IMR-90 (cell line): ENCODE measurements around the gene MTG1. TPM values are rescaled to one million over a fixed set of nuclear protein-coding genes. Genes with fewer than 3 reads are reported as not detected.

Source experiments
- ATAC-seq: fragments of 200-7000 bp; cut with Tn5 transposase; 2 replicates; pipeline ENCODE4 v1.9.1; 2020; ENCODE audit warnings: low read depth, mild to moderate bottlenecking, moderate library complexity
- BruUV-seq: library from RNA; stranded (reverse); fragments of 400-500 nt; replicated peaks from 2 replicates; lab custom pipeline; 2021; lab: Mats Ljungman, UMichigan
- CTCF ChIA-PET: fragments of 300-600 bp; formaldehyde crosslinking; extraction: SDS; loops from one replicate; lab custom pipeline; 2021; ENCODE audit warnings: antibody characterized with exemption; lab: Yijun Ruan, JAX
- POLR2A ChIA-PET: fragments of 300-600 bp; sonication (Branson Sonifier 250); formaldehyde crosslinking; loops from one replicate; lab custom pipeline; 2022; ENCODE audit warnings: antibody characterized with exemption; ENCODE audit not compliant: unreplicated experiment; lab: Charles Lee
- DNase-seq: peaks from one replicate; pipeline ENCODE4 v3.0.0; 2013
- H2AFZ ChIP-seq: replicated peaks from 2 replicates; pipeline ENCODE3; 2013; ENCODE audit warnings: low read length, mild to moderate bottlenecking; ENCODE audit not compliant: poor library complexity
- H2AK5ac ChIP-seq: 2 replicates; pipeline ENCODE4 v1.6.1; 2013; ENCODE audit warnings: low read depth, low read length, inconsistent platforms
- H2AK9ac ChIP-seq: replicated peaks from 2 replicates; pipeline ENCODE3; 2013; ENCODE audit warnings: mild to moderate bottlenecking, low read depth, low read length, moderate library complexity; ENCODE audit not compliant: poor library complexity
- H2BK120ac ChIP-seq: 2 replicates; pipeline ENCODE4 v1.6.1; 2013; ENCODE audit warnings: low read depth, low read length, inconsistent platforms
- H2BK15ac ChIP-seq: 3 replicates; pipeline ENCODE4 v1.6.1; 2013; ENCODE audit warnings: low read depth, low read length, inconsistent platforms
- H2BK20ac ChIP-seq: 2 replicates; pipeline ENCODE4 v1.6.1; 2013; ENCODE audit warnings: low read depth, mild to moderate bottlenecking, inconsistent platforms, low read length, moderate library complexity
- H2BK5ac ChIP-seq: 2 replicates; pipeline ENCODE4 v1.6.1; 2013; ENCODE audit warnings: mild to moderate bottlenecking, low read depth, low read length, inconsistent platforms; ENCODE audit not compliant: poor library complexity, severe bottlenecking
- H3K14ac ChIP-seq: replicated peaks from 2 replicates; pipeline ENCODE4 v1.6.1; 2013; ENCODE audit warnings: low read depth, low read length, inconsistent platforms
- H3K18ac ChIP-seq: 2 replicates; pipeline ENCODE4 v1.6.1; 2013; ENCODE audit warnings: low read depth, low read length, control low read depth
- H3K23ac ChIP-seq: 2 replicates; pipeline ENCODE4 v1.6.1; 2013; ENCODE audit warnings: low read depth, low read length, inconsistent platforms
- H3K27ac ChIP-seq: 2 replicates; pipeline ENCODE4 v1.5.1; 2013; ENCODE audit warnings: mild to moderate bottlenecking, control low read depth, low read length; ENCODE audit not compliant: insufficient read depth
- H3K27me3 ChIP-seq: 2 replicates; pipeline ENCODE4 v1.6.1; 2013; ENCODE audit warnings: low read length; ENCODE audit not compliant: control insufficient read depth, insufficient read depth
- H3K36me3 ChIP-seq: 2 replicates; pipeline ENCODE4 v1.6.1; 2013; ENCODE audit warnings: low read length, mixed read lengths; ENCODE audit not compliant: control insufficient read depth, insufficient read depth
- H3K4ac ChIP-seq: 2 replicates; pipeline ENCODE4 v1.6.1; 2013; ENCODE audit warnings: low read depth, low read length, inconsistent platforms
- H3K4me1 ChIP-seq: 2 replicates; pipeline ENCODE4 v1.6.1; 2013; ENCODE audit warnings: low read length, mixed read lengths; ENCODE audit not compliant: control insufficient read depth, insufficient read depth
- H3K4me2 ChIP-seq: 2 replicates; pipeline ENCODE4 v1.6.1; 2013; ENCODE audit warnings: low read depth, mild to moderate bottlenecking, control low read depth, low read length, moderate library complexity
- H3K4me3 ChIP-seq: 2 replicates; pipeline ENCODE4 v1.5.1; 2013; ENCODE audit warnings: low read depth, mild to moderate bottlenecking, control low read depth, low read length, moderate library complexity; ENCODE audit not compliant: insufficient read depth
- H3K56ac ChIP-seq: 2 replicates; pipeline ENCODE4 v1.6.1; 2013; ENCODE audit warnings: low read length, inconsistent platforms; ENCODE audit not compliant: insufficient read depth; ENCODE audit errors: extremely low read depth
- H3K79me1 ChIP-seq, 2 experiments: 2 replicates each; pipeline ENCODE4 v1.6.1; 2013; ENCODE audit warnings: low read length in 2 of 2, inconsistent platforms in 1 of 2, low read depth in 1 of 2
- H3K9ac ChIP-seq: 2 replicates; pipeline ENCODE4 v1.6.1; 2013; ENCODE audit warnings: low read depth, low read length, control low read depth
- H3K9me1 ChIP-seq: 2 replicates; pipeline ENCODE4 v1.6.1; 2013; ENCODE audit warnings: low read length, inconsistent platforms; ENCODE audit not compliant: insufficient read depth
- H3K9me3 ChIP-seq: 2 replicates; pipeline ENCODE4 v1.6.1; 2013; ENCODE audit warnings: low read length; ENCODE audit not compliant: control insufficient read depth, insufficient read depth
- H4K20me1 ChIP-seq: 2 replicates; pipeline ENCODE4 v1.6.1; 2013; ENCODE audit warnings: low read length, inconsistent platforms; ENCODE audit not compliant: insufficient read depth
- H4K5ac ChIP-seq: 2 replicates; pipeline ENCODE4 v1.6.1; 2013; ENCODE audit warnings: mild to moderate bottlenecking, low read depth, low read length, control low read depth
- H4K8ac ChIP-seq, 2 experiments: 2 replicates each; pipeline ENCODE4 v1.6.1; 2013; ENCODE audit warnings: low read depth in 2 of 2, low read length in 2 of 2, control low read depth in 1 of 2, inconsistent platforms in 1 of 2
- H4K91ac ChIP-seq: 2 replicates; pipeline ENCODE4 v1.6.1; 2013; ENCODE audit warnings: low read depth, low read length, inconsistent platforms; ENCODE audit not compliant: insufficient read depth
- CEBPB ChIP-seq: IDR thresholded peaks from 2 replicates; pipeline ENCODE4 v1.6.1; 2012; ENCODE audit warnings: low read depth, low read length, improper control_type of control experiment
- CTCF ChIP-seq: conservative IDR thresholded peaks from 2 replicates; pipeline ENCODE4 v1.5.1; 2012; ENCODE audit warnings: mild to moderate bottlenecking, low read depth, low read length, improper control_type of control experiment
- MAZ ChIP-seq: IDR thresholded peaks from 2 replicates; pipeline ENCODE4 v1.6.1; 2012; ENCODE audit warnings: low read depth, mild to moderate bottlenecking, low read length, improper control_type of control experiment, moderate library complexity, borderline replicate concordance
- NFE2L2 ChIP-seq: fragments of 150-350 bp; IDR thresholded peaks from 2 replicates; pipeline ENCODE4 v1.6.1; 2016; ENCODE audit warnings: low read depth, mild to moderate bottlenecking, low read length
- SMC3 ChIP-seq: fragments of 150-350 bp; IDR thresholded peaks from 2 replicates; pipeline ENCODE4 v1.6.1; 2016; ENCODE audit warnings: low read depth, mild to moderate bottlenecking, antibody characterized with exemption, low read length, moderate library complexity
- WGBS, 2 experiments: methylation state at CpG; one replicate each; pipeline versions ENCODE4 v1.1.5 to v1.1.7; 2013; ENCODE audit warnings: missing lambda C conversion rate in 2 of 2; ENCODE audit not compliant: insufficient read length in 1 of 2; ENCODE audit errors: extremely low coverage in 2 of 2; 5-methylcytosine and 5-hydroxymethylcytosine counted together
- dilution Hi-C: fragments of 300-500 bp; cut with HindIII; formaldehyde crosslinking; loops from one replicate; pipeline ENCODE4 v1.14.3; 2018; ENCODE audit warnings: low sequenced_read_pairs; ENCODE audit not compliant: unreplicated experiment
- in situ Hi-C: fragments of 300-500 bp; cut with MboI; formaldehyde crosslinking; loops from 3 replicates; pipeline ENCODE4 v1.14.3; 2019; ENCODE audit warnings: low sequenced_read_pairs, inconsistent platforms, mixed read lengths
- intact Hi-C: fragments of 100-400 bp; cut with micrococcal nuclease; formaldehyde crosslinking; loops from 2 replicates; pipeline ENCODE4 v1.10.0; 2022
- polyA plus RNA-seq, 3 experiments: library from polyadenylated mRNA; depleted of rRNA; stranded (reverse); fragments of >200 nt; gene quantifications; 2 replicates each; pipeline ENCODE4 v1.2.3, GENCODE V29; 2012; ENCODE audit warnings: low replicate concordance in 1 of 3
- total RNA-seq: library from RNA; depleted of rRNA; stranded (reverse); fragments of >200 nt; gene quantifications from 2 replicates; pipeline ENCODE4 v1.2.3, GENCODE V29; 2012

The MTG1 gene
- total and polyA plus RNA-seq, 2 of the 4 experiments (the other 2 are of a cell fraction): 38.5 to 64.8 TPM

GRCh38 chr10:133422807-133423771, 29.1 kb downstream of the MTG1 start:
- Histone ChIP-seq H3K4me1 (no peaks in the 10 kb centered on the region; the same call in 1 of the 2 replicates), H2BK20ac (no peak overlapping the region), H3K56ac (no peak overlapping the region), H3K18ac (no peak overlapping the region), H3K9ac (no peak overlapping the region), H2AK5ac (no peak overlapping the region), H4K8ac (no peak overlapping the region), H3K4ac (no peak overlapping the region), H4K91ac (no peak overlapping the region), H4K5ac (no peak overlapping the region), H3K14ac (no peak overlapping the region), H3K27me3 (peaks cover 3% of the 10 kb centered on the region; the same call in 1 of the 2 replicates), H2BK120ac (no peak overlapping the region), H3K23ac (no peak overlapping the region), H4K20me1 (no peaks in the 10 kb centered on the region; the same call in none of the 2 replicates), H2AK9ac (no peak overlapping the region), H3K27ac (no peak overlapping the region), H3K4me3 (0 out of 2 replicates have a peak overlapping the region, but pooled peaks have one; percentile 4), H3K9me1 (no peaks in the 10 kb centered on the region), H3K36me3 (peaks cover 24% of the 10 kb centered on the region), H2BK5ac (no peak overlapping the region), H3K79me1 (0 out of 4 replicates have a peak, but pooled peaks cover 0 to 4% of the 10 kb centered on the region in 2 experiments), H2BK15ac (no peak overlapping the region), H3K4me2 (peak overlapping the region; percentile 19; the same call in 1 of the 2 replicates), H2AFZ (peak overlapping the region; percentile 14), H3K9me3 (no peaks in the 10 kb centered on the region)
- in situ Hi-C loops (no loop called here), intact Hi-C loops (no loop called here), dilution Hi-C loops (no loop called here)
- TF ChIP-seq NFE2L2 (no peak), CTCF (no peak), SMC3 (no peak), CEBPB (no peak), MAZ (no peak)
- CTCF ChIA-PET: no interaction called here
- ATAC-seq (peak; percentile 36), DNase-seq (no peak)
- whole genome bisulfite sequencing, 2 experiments: 19% methylated on average over 39 of the region's 88 CpGs; no CpG with 5 or more reads in 1 of the 2 experiments
- POLR2A ChIA-PET: no interaction called here
- BruUV-seq: no TSS peak
